COLO829 (cell line): Measurements from ENCODE around the gene TRAF4.
"Not testable (repeated sequence)": the region's sequence is repeated elsewhere in the genome, so short reads cannot be mapped to it uniquely, and the experiment has no call there.

Experiments
- DNase-seq: peaks from one replicate; pipeline ENCODE4 v3.0.0; 2012; ENCODE audit warnings: low spot score

Gene TRAF4

DNA sequence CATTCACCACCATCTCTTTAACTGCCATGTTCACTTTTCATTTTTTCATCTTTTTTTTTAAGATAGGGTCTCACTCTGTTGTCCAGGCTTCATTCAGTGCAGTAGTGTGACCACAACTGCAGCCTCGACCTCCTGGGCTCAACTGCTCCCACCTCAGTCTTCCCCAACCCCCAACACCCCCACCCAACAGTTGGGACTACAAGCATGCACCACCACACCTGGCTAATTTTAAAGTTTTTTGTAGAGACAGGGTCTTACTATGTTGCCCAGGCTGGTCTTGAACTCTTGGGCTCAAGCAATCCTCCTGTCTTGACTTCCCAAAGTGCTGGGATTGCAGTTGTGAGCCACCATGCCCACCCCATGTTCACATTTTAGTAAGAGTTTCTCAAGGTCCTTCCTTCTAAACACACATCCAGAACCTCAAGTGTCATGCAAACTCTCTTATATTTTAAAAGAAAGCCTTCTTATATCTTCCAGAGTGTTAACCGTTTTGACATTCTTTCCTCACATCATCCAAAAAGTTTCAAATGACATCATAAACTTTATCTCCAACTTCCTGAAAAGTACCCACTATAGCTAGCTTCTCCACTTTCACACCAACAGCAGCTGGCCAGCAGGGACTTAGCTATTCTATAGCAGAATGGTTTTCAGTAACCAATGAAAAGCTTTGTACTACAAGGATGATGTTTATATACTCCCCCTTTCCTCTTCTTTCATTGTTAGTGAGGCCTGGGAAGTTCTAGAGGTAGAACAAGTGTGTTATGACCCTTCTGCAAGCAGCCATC, 49.3 kb downstream of the TRAF4 start:
- DNase-seq = no peak

DNA sequence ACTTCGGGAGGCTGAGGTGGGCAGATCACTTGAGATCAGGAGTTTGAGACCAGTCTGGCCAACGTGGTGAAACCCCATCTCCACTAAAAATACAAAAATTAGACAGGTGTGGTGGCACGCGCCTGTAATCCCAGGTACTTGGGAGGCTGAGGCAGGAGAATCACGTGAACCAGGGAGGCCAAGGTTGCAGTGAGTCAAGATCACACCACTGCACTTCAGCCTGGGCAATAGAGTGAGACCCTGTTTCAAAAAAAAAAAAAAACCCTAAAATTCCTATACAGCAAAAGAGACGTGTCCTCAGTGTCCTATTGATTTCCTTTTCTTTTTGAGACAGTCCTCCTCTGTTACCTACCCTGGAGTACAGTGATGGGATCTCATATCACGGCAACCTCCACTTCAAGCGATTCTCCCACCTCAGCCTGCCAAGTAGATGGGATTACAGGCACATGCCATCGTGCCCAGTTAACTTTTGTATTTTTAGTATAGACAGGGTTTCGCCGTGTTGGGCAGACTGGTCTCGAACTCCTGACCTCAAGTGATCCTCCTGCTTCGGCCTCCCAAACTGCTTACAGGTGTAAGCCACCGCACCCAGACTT, 51.1 kb downstream of the TRAF4 start:
- not testable (repeated sequence) for DNase-seq

DNA sequence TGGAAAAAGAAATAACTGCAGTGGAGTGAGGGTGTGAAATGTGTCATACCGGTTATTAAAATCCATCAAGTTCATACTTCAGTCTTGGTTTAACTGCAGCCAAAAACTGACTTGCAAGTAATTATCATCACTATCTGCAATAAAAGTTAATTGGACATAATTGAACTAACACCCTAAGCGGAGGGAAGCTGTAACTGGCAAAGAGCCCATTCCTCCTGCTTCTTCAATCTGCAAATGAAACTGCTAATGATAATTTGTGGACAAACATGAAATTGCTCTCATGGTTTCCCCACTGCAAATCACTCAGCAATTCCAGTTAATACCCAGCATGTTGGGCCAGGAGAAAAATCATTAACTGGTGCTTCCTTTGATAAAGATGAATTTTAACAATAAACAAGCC, 52.3 kb downstream of the TRAF4 start:
- no peak for DNase-seq
